Neutrophil (primary cell): ENCODE measurements around the gene SELENOO.

Source experiments
- H3K27ac ChIP-seq: fragments of 200-600 bp; sonication (generic); 2 replicates; pipeline ENCODE4 v1.5.1; 2016; ENCODE audit warnings: mild to moderate bottlenecking, moderate library complexity
- H3K27me3 ChIP-seq: fragments of 200-600 bp; sonication (generic); 2 replicates; pipeline ENCODE4 v1.6.0; 2016; ENCODE audit warnings: mild to moderate bottlenecking
- H3K36me3 ChIP-seq: fragments of 200-600 bp; sonication (generic); 2 replicates; pipeline ENCODE4 v1.5.1; 2017
- H3K4me1 ChIP-seq, 2 experiments: fragments of 200-600 bp in 1 of 2; sonication (generic) in 1 of 2; 1 replicate in 1 of 2; 2 replicates in 1 of 2; pipeline versions ENCODE4 v1.5.1 to v1.6.1; 2013 to 2016; ENCODE audit warnings: low read depth in 1 of 2, low read length in 1 of 2, mild to moderate bottlenecking in 1 of 2, moderate library complexity in 1 of 2; ENCODE audit not compliant: control insufficient read depth in 1 of 2, insufficient read depth in 1 of 2
- H3K4me3 ChIP-seq, 2 experiments: fragments of 200-600 bp in 1 of 2; sonication (generic) in 1 of 2; 1 replicate in 1 of 2; 2 replicates in 1 of 2; pipeline ENCODE4 v1.5.1; 2013 to 2016; ENCODE audit warnings: low read depth in 1 of 2, low read length in 1 of 2, mild to moderate bottlenecking in 1 of 2, moderate library complexity in 1 of 2
- H3K9me3 ChIP-seq: fragments of 200-600 bp; sonication (generic); 2 replicates; pipeline ENCODE4 v1.5.1; 2016
- CTCF ChIP-seq: fragments of 200-600 bp; sonication (generic); IDR thresholded peaks from 2 replicates; pipeline ENCODE4 v1.5.1; 2016; ENCODE audit warnings: antibody characterized with exemption

The SELENOO gene

GRCh38 chr22:50249341-50250248 is 48.8 kb downstream of the SELENOO start:
- peak overlapping the region; percentile 87 to 88 for H3K4me3 ChIP-seq

GRCh38 chr22:50250249-50250554 is 49.4 kb downstream of the SELENOO start:
- H3K27me3 ChIP-seq = no peaks in the 10 kb centered on the region
- H3K27ac ChIP-seq = peak overlapping the region; percentile 72
- H3K36me3 ChIP-seq = peaks cover 42% of the 10 kb centered on the region
- no peak for TF ChIP-seq CTCF
- H3K9me3 ChIP-seq = no peaks in the 10 kb centered on the region
- H3K4me3 ChIP-seq = peak overlapping the region; percentile 87 to 88
- peaks cover 39 to 40% of the 10 kb centered on the region in 2 experiments for H3K4me1 ChIP-seq

More at GRCh38 chr22:50249341-50250248, 48.8 kb downstream of the SELENOO start:
- Histone ChIP-seq H3K27ac (peak overlapping the region; percentile 72), H3K4me1 (peaks cover 40 to 45% of the 10 kb centered on the region in 2 experiments), H3K27me3 (no peaks in the 10 kb centered on the region), H3K9me3 (no peaks in the 10 kb centered on the region), H3K36me3 (peaks cover 42% of the 10 kb centered on the region)
- no peak for TF ChIP-seq CTCF

GRCh38 chr22:50250555-50251476 is 50.0 kb downstream of the SELENOO start, which contains the start of gene HDAC10:
TSS of gene HDAC10 (minus strand) at chr22:50251265. CDS start at chr22:50251032, 233 bp downstream.
- no peaks in the 10 kb centered on the region for H3K9me3 ChIP-seq
- peaks cover 39% of the 10 kb centered on the region for H3K36me3 ChIP-seq
- H3K4me1 ChIP-seq = peaks cover 33 to 34% of the 10 kb centered on the region in 2 experiments
- H3K27ac ChIP-seq = peak within 1 kb of the TSS; percentile 72
- TF ChIP-seq CTCF = no peak
- no peaks in the 10 kb centered on the region for H3K27me3 ChIP-seq
- H3K4me3 ChIP-seq = peak within 1 kb of the TSS; percentile 87 to 88

GRCh38 chr22:50251477-50252081 is 50.8 kb downstream of the SELENOO start:
- Histone ChIP-seq H3K36me3 (peaks cover 32% of the 10 kb centered on the region), H3K4me1 (peaks cover 30 to 31% of the 10 kb centered on the region in 2 experiments), H3K27ac (peak overlapping the region; percentile 72), H3K27me3 (no peaks in the 10 kb centered on the region), H3K9me3 (no peaks in the 10 kb centered on the region), H3K4me3 (peak overlapping the region; percentile 87 to 88)
- TF ChIP-seq CTCF = no peak
